Panc1 (cell line): ENCODE results near the gene ZNF670.

Experiments
- POLR2AphosphoS5 ChIP-seq: IDR thresholded peaks from 2 replicates; pipeline ENCODE4 v1.6.1; 2012; ENCODE audit warnings: mild to moderate bottlenecking, low read depth, low read length, moderate library complexity
- SIN3A ChIP-seq: IDR thresholded peaks from 2 replicates; pipeline ENCODE4 v1.6.1; 2012; ENCODE audit warnings: low read depth, mild to moderate bottlenecking, low read length, moderate library complexity, borderline replicate concordance; ENCODE audit not compliant: insufficient read depth
- TCF7L2 ChIP-seq: IDR thresholded peaks from 2 replicates; pipeline ENCODE4 v1.6.1; 2011; ENCODE audit warnings: mild to moderate bottlenecking, low read depth, low read length, inconsistent platforms
- TF ChIP-seq, protein P1 (sequence below): fragments of 450-650 bp; IDR thresholded peaks from 2 replicates; pipeline ENCODE4 v1.5.1; 2017; ENCODE audit warnings: mild to moderate bottlenecking
- TF ChIP-seq, protein P2 (sequence below), 2 experiments: IDR thresholded peaks; 2 replicates each; pipeline ENCODE4 v1.6.1; 2011 to 2012; ENCODE audit warnings: low read depth in 2 of 2, control low read depth in 1 of 2, low read length in 1 of 2, mild to moderate bottlenecking in 1 of 2, moderate library complexity in 1 of 2; ENCODE audit not compliant: insufficient read depth in 1 of 2

DNA sequence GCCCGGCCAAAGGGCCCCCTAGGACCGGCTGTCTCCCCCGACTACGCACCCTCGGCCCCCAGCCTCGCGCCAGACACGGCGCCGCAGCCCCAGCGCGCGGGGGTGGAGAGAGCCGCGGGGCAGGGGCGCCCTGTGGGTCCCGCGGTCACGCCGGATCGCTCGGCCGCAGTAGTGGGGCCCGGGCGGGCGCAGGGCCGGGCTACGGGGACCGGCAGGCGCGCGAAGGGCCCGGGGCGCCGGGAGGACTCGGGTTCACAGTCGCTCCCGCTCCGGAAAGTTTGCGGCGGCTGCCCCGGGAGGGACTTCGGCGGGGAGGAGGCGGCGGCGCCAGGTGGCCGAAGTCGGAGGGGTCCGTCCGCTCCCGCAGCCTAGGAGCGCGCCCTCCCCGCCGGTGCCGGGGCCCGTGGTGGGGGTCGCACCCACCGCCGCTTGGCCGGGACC lies 32.7 kb upstream of the ZNF670 start:
- TF ChIP-seq POLR2AphosphoS5 (no peak), TCF7L2 (no peak), SIN3A (no peak)
- TF ChIP-seq, protein P1, sequence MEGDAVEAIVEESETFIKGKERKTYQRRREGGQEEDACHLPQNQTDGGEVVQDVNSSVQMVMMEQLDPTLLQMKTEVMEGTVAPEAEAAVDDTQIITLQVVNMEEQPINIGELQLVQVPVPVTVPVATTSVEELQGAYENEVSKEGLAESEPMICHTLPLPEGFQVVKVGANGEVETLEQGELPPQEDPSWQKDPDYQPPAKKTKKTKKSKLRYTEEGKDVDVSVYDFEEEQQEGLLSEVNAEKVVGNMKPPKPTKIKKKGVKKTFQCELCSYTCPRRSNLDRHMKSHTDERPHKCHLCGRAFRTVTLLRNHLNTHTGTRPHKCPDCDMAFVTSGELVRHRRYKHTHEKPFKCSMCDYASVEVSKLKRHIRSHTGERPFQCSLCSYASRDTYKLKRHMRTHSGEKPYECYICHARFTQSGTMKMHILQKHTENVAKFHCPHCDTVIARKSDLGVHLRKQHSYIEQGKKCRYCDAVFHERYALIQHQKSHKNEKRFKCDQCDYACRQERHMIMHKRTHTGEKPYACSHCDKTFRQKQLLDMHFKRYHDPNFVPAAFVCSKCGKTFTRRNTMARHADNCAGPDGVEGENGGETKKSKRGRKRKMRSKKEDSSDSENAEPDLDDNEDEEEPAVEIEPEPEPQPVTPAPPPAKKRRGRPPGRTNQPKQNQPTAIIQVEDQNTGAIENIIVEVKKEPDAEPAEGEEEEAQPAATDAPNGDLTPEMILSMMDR: no peak
- TF ChIP-seq, protein P2, sequence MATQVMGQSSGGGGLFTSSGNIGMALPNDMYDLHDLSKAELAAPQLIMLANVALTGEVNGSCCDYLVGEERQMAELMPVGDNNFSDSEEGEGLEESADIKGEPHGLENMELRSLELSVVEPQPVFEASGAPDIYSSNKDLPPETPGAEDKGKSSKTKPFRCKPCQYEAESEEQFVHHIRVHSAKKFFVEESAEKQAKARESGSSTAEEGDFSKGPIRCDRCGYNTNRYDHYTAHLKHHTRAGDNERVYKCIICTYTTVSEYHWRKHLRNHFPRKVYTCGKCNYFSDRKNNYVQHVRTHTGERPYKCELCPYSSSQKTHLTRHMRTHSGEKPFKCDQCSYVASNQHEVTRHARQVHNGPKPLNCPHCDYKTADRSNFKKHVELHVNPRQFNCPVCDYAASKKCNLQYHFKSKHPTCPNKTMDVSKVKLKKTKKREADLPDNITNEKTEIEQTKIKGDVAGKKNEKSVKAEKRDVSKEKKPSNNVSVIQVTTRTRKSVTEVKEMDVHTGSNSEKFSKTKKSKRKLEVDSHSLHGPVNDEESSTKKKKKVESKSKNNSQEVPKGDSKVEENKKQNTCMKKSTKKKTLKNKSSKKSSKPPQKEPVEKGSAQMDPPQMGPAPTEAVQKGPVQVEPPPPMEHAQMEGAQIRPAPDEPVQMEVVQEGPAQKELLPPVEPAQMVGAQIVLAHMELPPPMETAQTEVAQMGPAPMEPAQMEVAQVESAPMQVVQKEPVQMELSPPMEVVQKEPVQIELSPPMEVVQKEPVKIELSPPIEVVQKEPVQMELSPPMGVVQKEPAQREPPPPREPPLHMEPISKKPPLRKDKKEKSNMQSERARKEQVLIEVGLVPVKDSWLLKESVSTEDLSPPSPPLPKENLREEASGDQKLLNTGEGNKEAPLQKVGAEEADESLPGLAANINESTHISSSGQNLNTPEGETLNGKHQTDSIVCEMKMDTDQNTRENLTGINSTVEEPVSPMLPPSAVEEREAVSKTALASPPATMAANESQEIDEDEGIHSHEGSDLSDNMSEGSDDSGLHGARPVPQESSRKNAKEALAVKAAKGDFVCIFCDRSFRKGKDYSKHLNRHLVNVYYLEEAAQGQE (IDR thresholded peaks at IDR 0.05; ENCODE audit: insufficient read depth in 1 of 2, low read depth in 2 of 2, low read length in 1 of 2): no peak
